HUDEP-2 (cell line): ENCODE measurements around the gene PLA1A.

Source experiments
- DNase-seq, 76 experiments: peaks; one replicate each; lab custom pipeline; 2025; ENCODE audit not compliant: unreplicated experiment in 76 of 76; lab: John Stamatoyannopoulos, UW

The PLA1A gene

GRCh38 chr3:119602676-119603075, 5.0 kb downstream of the PLA1A start:
- DNase-seq, result no peak

- DNase-seq, result no peak
Measured at GRCh38 chr3:119604878-119605277, 7.2 kb downstream of the PLA1A start.

- no peak for DNase-seq
Measured at GRCh38 chr3:119608405-119609000, 10.8 kb downstream of the PLA1A start.

GRCh38 chr3:119609301-119609700, 11.6 kb downstream of the PLA1A start:
- no peak for DNase-seq

- no peak for DNase-seq
Measured at GRCh38 chr3:119611664-119612063, 14.0 kb downstream of the PLA1A start.

- no peak for DNase-seq
Measured at GRCh38 chr3:119613201-119613600, 15.5 kb downstream of the PLA1A start.

- DNase-seq, result no peak
Measured at GRCh38 chr3:119613872-119614271, 16.2 kb downstream of the PLA1A start.

GRCh38 chr3:119616056-119616455, 18.4 kb downstream of the PLA1A start:
- DNase-seq, result no peak

- no peak for DNase-seq
Measured at GRCh38 chr3:119619094-119619493, 21.4 kb downstream of the PLA1A start.

- no peak for DNase-seq
Measured at GRCh38 chr3:119620899-119621298, 23.2 kb downstream of the PLA1A start.

GRCh38 chr3:119624002-119624720, 26.5 kb downstream of the PLA1A start:
- no peak for DNase-seq

GRCh38 chr3:119625451-119626153, 27.9 kb downstream of the PLA1A start:
- DNase-seq, result no peak

- DNase-seq, result no peak
Measured at GRCh38 chr3:119626196-119626595, 28.5 kb downstream of the PLA1A start.

- DNase-seq, result no peak
Measured at GRCh38 chr3:119627461-119627860, 29.8 kb downstream of the PLA1A start.

GRCh38 chr3:119628390-119628789, 30.7 kb downstream of the PLA1A start:
- no peak for DNase-seq

GRCh38 chr3:119628816-119629445, 31.2 kb downstream of the PLA1A start:
- no peak for DNase-seq

- DNase-seq, result no peak
Measured at GRCh38 chr3:119630128-119630879, 32.6 kb downstream of the PLA1A start.

GRCh38 chr3:119630880-119631329, 33.2 kb downstream of the PLA1A start:
- DNase-seq, result no peak

GRCh38 chr3:119631516-119631915, 33.8 kb downstream of the PLA1A start:
- DNase-seq, result no peak

- DNase-seq, result no peak
Measured at GRCh38 chr3:119632216-119632615, 34.5 kb downstream of the PLA1A start.

GRCh38 chr3:119632829-119633228, 35.1 kb downstream of the PLA1A start:
- no peak for DNase-seq
